Activated naive CD8-positive, alpha-beta T cell treated with anti-CD3 and anti-CD28 coated beads for 36 hours (primary cell): ENCODE measurements around the gene MGRN1. TPM values are rescaled to one million over a fixed set of nuclear protein-coding genes. Genes with fewer than 3 reads are reported as not detected.

Experiments used
- DNase-seq: peaks from one replicate; pipeline ENCODE4 v3.0.0; 2021
- H3K27ac Mint-ChIP-seq: one replicate; pipeline ENCODE4 v1.8.0; 2022; ENCODE audit warnings: mild to moderate bottlenecking, moderate library complexity, mixed read lengths
- H3K27me3 Mint-ChIP-seq: one replicate; pipeline ENCODE4 v1.8.0; 2022; ENCODE audit warnings: mild to moderate bottlenecking, mixed read lengths
- H3K36me3 Mint-ChIP-seq: one replicate; pipeline ENCODE4 v1.8.0; 2021; ENCODE audit warnings: mild to moderate bottlenecking, mixed read lengths
- H3K4me1 Mint-ChIP-seq: one replicate; pipeline ENCODE4 v1.8.0; 2021; ENCODE audit warnings: mixed read lengths
- H3K4me3 Mint-ChIP-seq: one replicate; pipeline ENCODE4 v1.8.0; 2022; ENCODE audit warnings: mild to moderate bottlenecking, moderate library complexity, mixed read lengths
- H3K9me3 Mint-ChIP-seq: one replicate; pipeline ENCODE4 v1.8.0; 2022; ENCODE audit warnings: mixed read lengths
- total RNA-seq, 2 experiments: library from RNA; stranded (reverse); gene quantifications; one replicate each; pipeline ENCODE4 v1.2.3, GENCODE V29; 2021

Gene MGRN1
- total RNA-seq, 2 experiments from 2014 or later = 63.7 to 64.3 TPM

- H3K36me3 Mint-ChIP-seq = peaks cover 25% of the 10 kb centered on the region
- peaks cover 1% of the 10 kb centered on the region for H3K9me3 Mint-ChIP-seq
- no peaks in the 10 kb centered on the region for H3K27me3 Mint-ChIP-seq
- H3K27ac Mint-ChIP-seq = no peak overlapping the region
- H3K4me1 Mint-ChIP-seq = peaks cover 10% of the 10 kb centered on the region
- no peak overlapping the region for H3K4me3 Mint-ChIP-seq
- no peak for DNase-seq
Observed at GRCh38 chr16:4631444-4631843, 6.8 kb downstream of the MGRN1 start.

- no peaks in the 10 kb centered on the region for H3K27me3 Mint-ChIP-seq
- H3K9me3 Mint-ChIP-seq = peaks cover 1% of the 10 kb centered on the region
- H3K4me3 Mint-ChIP-seq = no peak overlapping the region
- no peak overlapping the region for H3K27ac Mint-ChIP-seq
- no peak for DNase-seq
- H3K4me1 Mint-ChIP-seq = peaks cover 7% of the 10 kb centered on the region
- H3K36me3 Mint-ChIP-seq = peaks cover 15% of the 10 kb centered on the region
Observed at GRCh38 chr16:4633910-4634635, 9.4 kb downstream of the MGRN1 start.

GRCh38 chr16:4634768-4635167 lies 10.1 kb downstream of the MGRN1 start:
- no peak overlapping the region for H3K27ac Mint-ChIP-seq
- H3K9me3 Mint-ChIP-seq = peaks cover 1% of the 10 kb centered on the region
- H3K36me3 Mint-ChIP-seq = peaks cover 8% of the 10 kb centered on the region
- no peaks in the 10 kb centered on the region for H3K27me3 Mint-ChIP-seq
- peaks cover 8% of the 10 kb centered on the region for H3K4me1 Mint-ChIP-seq
- no peak overlapping the region for H3K4me3 Mint-ChIP-seq
- DNase-seq = no peak

- Mint-ChIP-seq H3K36me3 (peaks cover 5% of the 10 kb centered on the region), H3K4me1 (peaks cover 20% of the 10 kb centered on the region), H3K27me3 (no peaks in the 10 kb centered on the region), H3K27ac (no peak overlapping the region), H3K9me3 (no peaks in the 10 kb centered on the region), H3K4me3 (no peak overlapping the region)
- DNase-seq = no peak
Observed at GRCh38 chr16:4636196-4636595, 11.6 kb downstream of the MGRN1 start.

GRCh38 chr16:4637501-4638166 lies 13.0 kb downstream of the MGRN1 start:
- H3K27me3 Mint-ChIP-seq = no peaks in the 10 kb centered on the region
- H3K4me1 Mint-ChIP-seq = peaks cover 21% of the 10 kb centered on the region
- no peak overlapping the region for H3K27ac Mint-ChIP-seq

GRCh38 chr16:4639899-4640509 lies 15.4 kb downstream of the MGRN1 start:
- H3K36me3 Mint-ChIP-seq = peaks cover 3% of the 10 kb centered on the region
- H3K27ac Mint-ChIP-seq = no peak overlapping the region
- H3K9me3 Mint-ChIP-seq = no peaks in the 10 kb centered on the region
- no peak overlapping the region for H3K4me3 Mint-ChIP-seq
- peaks cover 21% of the 10 kb centered on the region for H3K4me1 Mint-ChIP-seq
- no peak for DNase-seq
- no peaks in the 10 kb centered on the region for H3K27me3 Mint-ChIP-seq

More at GRCh38 chr16:4637501-4638166, 13.0 kb downstream of the MGRN1 start:
- no peaks in the 10 kb centered on the region for H3K9me3 Mint-ChIP-seq
- no peak for DNase-seq
- H3K4me3 Mint-ChIP-seq = no peak overlapping the region
- peaks cover 3% of the 10 kb centered on the region for H3K36me3 Mint-ChIP-seq

GRCh38 chr16:4640572-4641305 lies 16.1 kb downstream of the MGRN1 start:
- H3K4me3 Mint-ChIP-seq = no peak overlapping the region

GRCh38 chr16:4641306-4641687 lies 16.7 kb downstream of the MGRN1 start:
- Mint-ChIP-seq H3K9me3 (no peaks in the 10 kb centered on the region), H3K4me1 (peaks cover 25% of the 10 kb centered on the region), H3K4me3 (no peak overlapping the region), H3K36me3 (peaks cover 3% of the 10 kb centered on the region), H3K27me3 (no peaks in the 10 kb centered on the region), H3K27ac (no peak overlapping the region)
- no peak for DNase-seq

More at GRCh38 chr16:4640572-4641305, 16.1 kb downstream of the MGRN1 start:
- peaks cover 26% of the 10 kb centered on the region for H3K4me1 Mint-ChIP-seq
- DNase-seq = no peak
- no peak overlapping the region for H3K27ac Mint-ChIP-seq
- H3K9me3 Mint-ChIP-seq = no peaks in the 10 kb centered on the region
- H3K36me3 Mint-ChIP-seq = peaks cover 3% of the 10 kb centered on the region
- no peaks in the 10 kb centered on the region for H3K27me3 Mint-ChIP-seq

- Mint-ChIP-seq H3K4me1 (peaks cover 26% of the 10 kb centered on the region), H3K27ac (no peak overlapping the region)
Observed at GRCh38 chr16:4641895-4642294, 17.3 kb downstream of the MGRN1 start.

DNA sequence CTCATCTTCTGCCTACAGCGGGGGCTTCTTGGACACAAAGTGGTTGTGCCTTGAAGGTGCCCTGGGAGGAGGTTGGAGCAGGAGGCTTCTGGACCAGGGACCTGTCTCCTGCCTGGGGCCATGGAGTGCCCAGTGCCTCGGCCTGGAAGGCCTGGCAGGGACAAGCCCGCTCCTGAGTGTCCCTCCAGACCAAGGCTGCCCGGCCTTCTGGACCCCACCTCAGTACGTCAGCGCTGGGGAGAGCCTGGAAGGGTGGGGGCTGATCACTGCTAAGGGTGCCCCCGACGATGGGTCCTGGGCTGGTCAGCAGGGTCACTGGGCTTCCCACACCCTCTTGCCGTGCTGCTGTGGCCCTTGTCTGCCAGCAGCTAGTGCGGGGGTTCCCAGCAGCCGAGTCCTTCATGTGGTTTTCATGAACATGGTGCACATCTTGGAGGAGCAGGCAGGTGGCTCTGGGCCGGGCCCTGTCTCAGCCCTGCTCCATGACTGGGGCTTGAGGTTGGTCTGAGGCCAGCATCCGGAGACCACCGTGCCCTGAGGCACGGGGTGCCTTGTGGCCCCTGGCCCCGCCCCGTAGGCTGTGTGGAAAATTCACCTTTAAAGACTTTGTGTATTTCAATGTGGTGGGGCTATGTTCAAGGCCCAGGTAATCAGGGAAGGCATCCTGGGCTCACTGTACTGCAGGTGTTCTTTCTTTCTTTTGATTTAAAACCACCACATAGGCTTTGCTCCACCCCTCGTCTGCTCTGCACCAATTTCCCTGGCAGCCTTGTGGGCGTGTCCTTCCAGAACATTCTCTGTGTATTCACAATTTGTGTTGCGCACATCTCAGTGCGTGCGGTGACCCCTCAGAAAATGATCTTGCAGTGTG lies 22.4 kb downstream of the MGRN1 start:
- Mint-ChIP-seq H3K27me3 (no peaks in the 10 kb centered on the region), H3K4me1 (peaks cover 25% of the 10 kb centered on the region), H3K27ac (peak overlapping the region; percentile 60), H3K36me3 (peaks cover 21% of the 10 kb centered on the region), H3K9me3 (no peaks in the 10 kb centered on the region), H3K4me3 (no peak overlapping the region)
- no peak for DNase-seq

More at GRCh38 chr16:4641895-4642294, 17.3 kb downstream of the MGRN1 start:
- Mint-ChIP-seq H3K4me3 (no peak overlapping the region), H3K36me3 (peaks cover 3% of the 10 kb centered on the region), H3K9me3 (no peaks in the 10 kb centered on the region), H3K27me3 (no peaks in the 10 kb centered on the region)
- no peak for DNase-seq

GRCh38 chr16:4647644-4647980 lies 23.0 kb downstream of the MGRN1 start:
- H3K4me3 Mint-ChIP-seq = no peak overlapping the region
- no peaks in the 10 kb centered on the region for H3K9me3 Mint-ChIP-seq
- H3K27me3 Mint-ChIP-seq = no peaks in the 10 kb centered on the region
- no peak overlapping the region for H3K27ac Mint-ChIP-seq
- H3K4me1 Mint-ChIP-seq = peaks cover 25% of the 10 kb centered on the region
- peaks cover 21% of the 10 kb centered on the region for H3K36me3 Mint-ChIP-seq
- no peak for DNase-seq

DNA sequence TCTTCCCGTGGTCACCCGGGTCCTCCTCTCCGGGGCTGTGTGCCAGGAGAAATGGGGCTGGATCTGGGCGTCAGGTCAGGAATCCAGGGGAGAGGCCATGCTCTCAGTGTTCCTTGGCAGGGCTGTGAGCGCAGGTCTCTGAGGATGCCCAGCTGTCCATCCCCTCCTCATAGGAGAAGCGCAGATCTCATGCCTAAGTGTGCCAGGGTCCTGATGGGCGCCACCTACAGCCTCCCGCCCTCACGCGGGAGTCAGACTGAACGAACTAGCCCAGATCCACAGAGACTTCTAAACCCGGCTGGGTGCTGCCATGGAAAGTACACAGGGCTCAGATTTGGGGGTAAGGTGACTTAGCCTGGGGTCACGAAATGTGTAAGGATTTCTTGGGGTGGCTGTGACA lies 24.3 kb downstream of the MGRN1 start:
- Mint-ChIP-seq H3K36me3 (peaks cover 21% of the 10 kb centered on the region), H3K9me3 (no peaks in the 10 kb centered on the region)
- no peak for DNase-seq

GRCh38 chr16:4649744-4650442 lies 25.3 kb downstream of the MGRN1 start:
- Mint-ChIP-seq H3K4me1 (peaks cover 25% of the 10 kb centered on the region), H3K27me3 (no peaks in the 10 kb centered on the region), H3K4me3 (no peak overlapping the region), H3K27ac (no peak overlapping the region), H3K9me3 (no peaks in the 10 kb centered on the region), H3K36me3 (peaks cover 21% of the 10 kb centered on the region)
- peak; percentile 35 for DNase-seq

More for the DNA sequence above, 24.3 kb downstream of the MGRN1 start:
- H3K4me3 Mint-ChIP-seq = no peak overlapping the region
- H3K4me1 Mint-ChIP-seq = peaks cover 25% of the 10 kb centered on the region
- H3K27ac Mint-ChIP-seq = peak overlapping the region; percentile 75
- H3K27me3 Mint-ChIP-seq = no peaks in the 10 kb centered on the region
